Posterior vena cava (tissue), 2 donors: ENCODE results near the gene MROH8. TPM values are rescaled to one million over a fixed set of nuclear protein-coding genes. Genes with fewer than 3 reads are reported as not detected.
"Not testable (repeated sequence)": the region's sequence is repeated elsewhere in the genome, so short reads cannot be mapped to it uniquely, and the experiment has no call there.

Experiments
- DNase-seq: peaks from one replicate; pipeline ENCODE4 v3.0.0-alpha.2; 2020; ENCODE audit warnings: low spot score
- intact Hi-C, 2 donors: fragments of 100-400 bp; cut with DNase I; formaldehyde crosslinking; loops; one replicate each; pipeline versions ENCODE4 v1.14.1 to v1.14.2; 2022 to 2023
- total RNA-seq, 2 donors: library from RNA; stranded (reverse); fragmentation: NEBNext Ultra II Directional; extraction: Animal tissue kit (Norgen Biotek cat#: 25700); gene quantifications; one replicate each; pipeline ENCODE4 v1.2.1, GENCODE V29; 2021
- donor health status: DM: yes; HTN: yes; CAD: no.
- donor health status: DM: yes; HTN: yes; CAD: no.

Gene MROH8
- total RNA-seq, 2 donors from 2014 or later, result 3.0 to 3.6 TPM

GRCh38 chr20:37163832-37164554, 15.4 kb downstream of the MROH8 start:
- intact Hi-C loops, result no loop called here
- no peak for DNase-seq

GRCh38 chr20:37162646-37163045, 16.7 kb downstream of the MROH8 start:
- intact Hi-C loops, result no loop called here
- DNase-seq, result no peak

GRCh38 chr20:37161830-37162549, 17.4 kb downstream of the MROH8 start:
- intact Hi-C loops, result no loop called here

GRCh38 chr20:37160683-37161082, 18.7 kb downstream of the MROH8 start:
- intact Hi-C loops, result no loop called here
- no peak for DNase-seq

More at GRCh38 chr20:37161830-37162549, 17.4 kb downstream of the MROH8 start:
- no peak for DNase-seq

GRCh38 chr20:37158248-37158647, 21.1 kb downstream of the MROH8 start:
- DNase-seq, result no peak
- intact Hi-C loops, result no loop called here

GRCh38 chr20:37155987-37156386, 23.4 kb downstream of the MROH8 start:
- DNase-seq, result no peak
- intact Hi-C loops, result no loop called here

- no peak for DNase-seq
- intact Hi-C loops, result no loop called here
Measured at GRCh38 chr20:37154684-37155298, 24.6 kb downstream of the MROH8 start.

- no peak for DNase-seq
- intact Hi-C loops, result no loop called here
Measured at GRCh38 chr20:37152284-37152683, 27.1 kb downstream of the MROH8 start.

GRCh38 chr20:37151529-37151928, 27.8 kb downstream of the MROH8 start:
- DNase-seq, result no peak
- intact Hi-C loops, result no loop called here

GRCh38 chr20:37150864-37151263, 28.5 kb downstream of the MROH8 start:
- DNase-seq, intact Hi-C loops: not testable (repeated sequence)

- intact Hi-C loops, result no loop called here
Measured at GRCh38 chr20:37147250-37147649, 32.1 kb downstream of the MROH8 start.

GRCh38 chr20:37144856-37145404, 34.4 kb downstream of the MROH8 start:
- no peak for DNase-seq
- intact Hi-C loops, result no loop called here

More at GRCh38 chr20:37147250-37147649, 32.1 kb downstream of the MROH8 start:
- DNase-seq, result no peak

GRCh38 chr20:37142708-37143107, 36.6 kb downstream of the MROH8 start:
- DNase-seq, result no peak
- intact Hi-C loops, result no loop called here

- intact Hi-C loops, result no loop called here
- no peak for DNase-seq
Measured at GRCh38 chr20:37137547-37137946, 41.8 kb downstream of the MROH8 start.

GRCh38 chr20:37133952-37134351, 45.4 kb downstream of the MROH8 start:
- intact Hi-C loops, result no loop called here
- no peak for DNase-seq

GRCh38 chr20:37131486-37131885, 47.9 kb downstream of the MROH8 start:
- no peak for DNase-seq
- intact Hi-C loops, result no loop called here

- DNase-seq, result no peak
- intact Hi-C loops, result no loop called here
Measured at GRCh38 chr20:37128803-37129202, 50.5 kb downstream of the MROH8 start.

GRCh38 chr20:37126290-37126689, 53.1 kb downstream of the MROH8 start:
- intact Hi-C loops, result not testable (repeated sequence)

GRCh38 chr20:37123441-37123840, 55.9 kb downstream of the MROH8 start:
- intact Hi-C loops, result no loop called here
- DNase-seq, result no peak

More at GRCh38 chr20:37126290-37126689, 53.1 kb downstream of the MROH8 start:
- not testable (repeated sequence) for DNase-seq

GRCh38 chr20:37120497-37120896, 58.9 kb downstream of the MROH8 start:
- intact Hi-C loops, result no loop called here
- no peak for DNase-seq
